Endodermal cell (in vitro differentiated cells): ENCODE results near the gene HSPB1. TPM values are rescaled to one million over a fixed set of nuclear protein-coding genes. Genes with fewer than 3 reads are reported as not detected.

Source experiments
- DNase-seq: peaks from one replicate; pipeline ENCODE4 v3.0.0-alpha.2; 2017
- H3K27ac ChIP-seq: 2 replicates; pipeline ENCODE4 v1.5.1; 2013; ENCODE audit warnings: mild to moderate bottlenecking, low read depth, low read length, moderate library complexity
- H3K27me3 ChIP-seq: 2 replicates; pipeline ENCODE4 v1.6.1; 2013; ENCODE audit warnings: mild to moderate bottlenecking, low read length, moderate library complexity; ENCODE audit not compliant: insufficient read depth, control insufficient read depth, poor library complexity, severe bottlenecking
- H3K36me3 ChIP-seq: 2 replicates; pipeline ENCODE4 v1.7.0; 2013; ENCODE audit warnings: mild to moderate bottlenecking, low read length, moderate library complexity; ENCODE audit not compliant: control insufficient read depth, insufficient read depth
- H3K4me1 ChIP-seq: one replicate; pipeline ENCODE4 v1.7.0; 2013; ENCODE audit warnings: low read length; ENCODE audit not compliant: control insufficient read depth, insufficient read depth
- H3K4me3 ChIP-seq: 2 replicates; pipeline ENCODE4 v1.5.1; 2013; ENCODE audit warnings: mild to moderate bottlenecking, low read length, moderate library complexity
- H3K9ac ChIP-seq: 2 replicates; pipeline ENCODE4 v1.6.1; 2013; ENCODE audit warnings: mild to moderate bottlenecking, low read length, moderate library complexity; ENCODE audit not compliant: poor library complexity, severe bottlenecking; ENCODE audit errors: extremely low read depth
- H3K9me3 ChIP-seq: 2 replicates; pipeline ENCODE4 v1.6.1; 2013; ENCODE audit warnings: mild to moderate bottlenecking, low read length, moderate library complexity; ENCODE audit not compliant: control insufficient read depth
- H3K27ac Mint-ChIP-seq: 2 replicates; pipeline ENCODE4 v1.8.0; 2020; ENCODE audit warnings: mixed read lengths
- H3K27me3 Mint-ChIP-seq: 2 replicates; pipeline ENCODE4 v1.8.0; 2021; ENCODE audit warnings: mild to moderate bottlenecking, mixed read lengths; ENCODE audit not compliant: insufficient read depth
- H3K36me3 Mint-ChIP-seq: 2 replicates; pipeline ENCODE4 v1.8.0; 2020; ENCODE audit warnings: low read depth, mixed read lengths
- H3K4me1 Mint-ChIP-seq: 2 replicates; pipeline ENCODE4 v1.8.0; 2020; ENCODE audit warnings: mixed read lengths
- H3K4me3 Mint-ChIP-seq: 2 replicates; pipeline ENCODE4 v1.8.0; 2020; ENCODE audit warnings: mild to moderate bottlenecking, moderate library complexity, mixed read lengths
- H3K9me3 Mint-ChIP-seq: 2 replicates; pipeline ENCODE4 v1.8.0; 2020; ENCODE audit warnings: mild to moderate bottlenecking, mixed read lengths
- CTCF ChIP-seq: fragments of 200-600 bp; sonication (generic); conservative IDR thresholded peaks from 2 replicates; pipeline ENCODE4 v1.5.0; 2021; ENCODE audit warnings: antibody characterized with exemption, mild to moderate bottlenecking
- WGBS, 2 experiments: methylation state at CpG; one replicate each; pipeline versions ENCODE4 v1.1.5 to v1.1.7; 2013; ENCODE audit warnings: missing lambda C conversion rate in 2 of 2, mixed read lengths in 1 of 2; ENCODE audit not compliant: insufficient coverage in 1 of 2, insufficient read length in 1 of 2; 5-methylcytosine and 5-hydroxymethylcytosine counted together
- total RNA-seq, 2 donors: library from RNA; stranded (reverse); fragmentation: NEBNext Ultra II Directional in 1 of 2; extraction: Animal tissue kit (Norgen Biotek cat#: 25700) in 1 of 2; gene quantifications; 2 replicates in 1 of 2; 3 replicates in 1 of 2; pipeline ENCODE4 v1.2.1, GENCODE V29; 2021

HSPB1 gene
- total RNA-seq, 2 donors from 2014 or later = 244 to 248 TPM

- no peaks in the 10 kb centered on the region for H3K9me3 ChIP-seq
- no peak overlapping the region for H3K4me3 Mint-ChIP-seq
- H3K9me3 Mint-ChIP-seq = no peaks in the 10 kb centered on the region
- H3K4me1 Mint-ChIP-seq = peaks cover 4% of the 10 kb centered on the region
- H3K27ac ChIP-seq = no peak overlapping the region
- peak; percentile 46 for TF ChIP-seq CTCF
- no peaks in the 10 kb centered on the region for H3K36me3 ChIP-seq
- H3K27me3 ChIP-seq = peaks cover 5% of the 10 kb centered on the region
- no peak overlapping the region for H3K9ac ChIP-seq
- no peak overlapping the region for H3K4me3 ChIP-seq
- H3K27me3 Mint-ChIP-seq = peaks cover 10% of the 10 kb centered on the region
- 58 to 77% methylated on average over 3 to 8 of the region's 8 CpGs for WGBS, 2 experiments
- H3K36me3 Mint-ChIP-seq = peaks cover 3% of the 10 kb centered on the region
- H3K4me1 ChIP-seq = peaks cover 4% of the 10 kb centered on the region
- H3K27ac Mint-ChIP-seq = no peak overlapping the region
- peak; percentile 69 for DNase-seq
These were observed 44.5 kb upstream of the HSPB1 start for GRCh38 chr7:76257973-76258372.

- TF ChIP-seq CTCF = no peak
- peak overlapping the region; percentile 59 for H3K4me3 Mint-ChIP-seq
- Histone ChIP-seq H3K36me3 (no peaks in the 10 kb centered on the region), H3K27me3 (peaks cover 5% of the 10 kb centered on the region), H3K4me1 (peaks cover 4% of the 10 kb centered on the region), H3K9me3 (no peaks in the 10 kb centered on the region), H3K4me3 (peak overlapping the region; percentile 74), H3K9ac (peak overlapping the region; percentile 41), H3K27ac (no peak overlapping the region)
- DNase-seq = peak; percentile 76
- WGBS, 2 experiments = 21 to 26% methylated on average over 18 to 41 of the region's 50 CpGs
- H3K27ac Mint-ChIP-seq = no peak overlapping the region
- peaks cover 4% of the 10 kb centered on the region for H3K4me1 Mint-ChIP-seq
- peaks cover 10% of the 10 kb centered on the region for H3K27me3 Mint-ChIP-seq
- H3K9me3 Mint-ChIP-seq = no peaks in the 10 kb centered on the region
- H3K36me3 Mint-ChIP-seq = peaks cover 3% of the 10 kb centered on the region
These were observed 43.1 kb upstream of the HSPB1 start for GRCh38 chr7:76259124-76260093.

GRCh38 chr7:76260171-76260703, 42.2 kb upstream of the HSPB1 start:
- peak overlapping the region; percentile 53 for H3K27ac ChIP-seq
- WGBS, 2 experiments = 3% methylated on average over 27 of the region's 28 CpGs; no CpG with 5 or more reads in 1 of the 2 experiments
- H3K36me3 Mint-ChIP-seq = peaks cover 3% of the 10 kb centered on the region
- peak overlapping the region; percentile 59 for H3K4me3 Mint-ChIP-seq
- H3K27me3 Mint-ChIP-seq = peaks cover 10% of the 10 kb centered on the region
- peak; percentile 99 for DNase-seq
- peaks cover 4% of the 10 kb centered on the region for H3K4me1 Mint-ChIP-seq
- H3K4me3 ChIP-seq = peak overlapping the region; percentile 74
- peaks cover 5% of the 10 kb centered on the region for H3K27me3 ChIP-seq
- H3K9ac ChIP-seq = peak overlapping the region; percentile 41
- H3K9me3 ChIP-seq = no peaks in the 10 kb centered on the region
- TF ChIP-seq CTCF = no peak
- no peaks in the 10 kb centered on the region for H3K36me3 ChIP-seq
- H3K27ac Mint-ChIP-seq = no peak overlapping the region
- no peaks in the 10 kb centered on the region for H3K9me3 Mint-ChIP-seq
- peaks cover 4% of the 10 kb centered on the region for H3K4me1 ChIP-seq
